ENCODE measurements around the gene C18orf63.

The C18orf63 gene

DNA sequence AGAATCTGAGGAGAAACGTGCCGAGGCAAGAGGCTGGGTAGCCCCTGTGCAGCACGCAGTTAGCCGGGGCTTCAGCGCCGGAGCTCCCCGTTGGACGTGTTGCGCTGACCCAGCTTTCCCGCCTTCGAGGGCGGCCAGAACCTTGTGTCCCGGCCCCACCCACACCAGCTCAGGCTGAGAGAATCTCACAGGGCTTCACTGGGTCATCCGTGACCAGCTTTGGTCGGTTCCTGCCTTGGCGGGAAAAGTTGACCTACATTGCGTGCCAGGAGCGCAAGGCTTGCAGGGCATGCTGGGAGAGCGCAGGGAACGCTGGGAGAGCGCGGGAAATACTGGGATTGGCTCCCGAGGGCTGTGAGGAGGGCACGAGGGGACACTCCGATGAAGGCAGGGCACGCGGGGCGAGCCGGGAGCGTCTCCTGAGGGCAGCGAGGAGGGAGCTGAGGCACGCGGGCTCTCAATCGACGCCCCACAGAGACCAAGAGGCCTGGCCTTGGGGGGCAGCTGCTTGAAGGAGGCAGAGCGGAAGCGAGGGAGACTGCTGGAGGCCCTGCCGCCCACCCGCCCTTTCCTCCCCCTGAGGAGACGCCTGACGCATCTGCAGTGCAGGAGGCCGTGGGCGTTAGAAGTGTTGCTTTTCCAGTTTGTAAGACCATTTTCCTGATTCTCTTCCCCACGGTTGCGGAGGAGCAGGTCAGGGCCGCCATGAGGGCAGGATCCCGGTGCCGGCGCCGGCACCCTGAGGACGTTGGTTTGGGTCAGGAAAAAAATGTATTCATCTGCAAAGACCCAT lies at the start of gene C18orf63:
TSS of gene C18orf63 (plus strand) at position 376 of the 793 bp plus-strand sequence. CDS start 2,027 bp downstream, outside the sequence.
- TF ChIP-seq, protein P1, sequence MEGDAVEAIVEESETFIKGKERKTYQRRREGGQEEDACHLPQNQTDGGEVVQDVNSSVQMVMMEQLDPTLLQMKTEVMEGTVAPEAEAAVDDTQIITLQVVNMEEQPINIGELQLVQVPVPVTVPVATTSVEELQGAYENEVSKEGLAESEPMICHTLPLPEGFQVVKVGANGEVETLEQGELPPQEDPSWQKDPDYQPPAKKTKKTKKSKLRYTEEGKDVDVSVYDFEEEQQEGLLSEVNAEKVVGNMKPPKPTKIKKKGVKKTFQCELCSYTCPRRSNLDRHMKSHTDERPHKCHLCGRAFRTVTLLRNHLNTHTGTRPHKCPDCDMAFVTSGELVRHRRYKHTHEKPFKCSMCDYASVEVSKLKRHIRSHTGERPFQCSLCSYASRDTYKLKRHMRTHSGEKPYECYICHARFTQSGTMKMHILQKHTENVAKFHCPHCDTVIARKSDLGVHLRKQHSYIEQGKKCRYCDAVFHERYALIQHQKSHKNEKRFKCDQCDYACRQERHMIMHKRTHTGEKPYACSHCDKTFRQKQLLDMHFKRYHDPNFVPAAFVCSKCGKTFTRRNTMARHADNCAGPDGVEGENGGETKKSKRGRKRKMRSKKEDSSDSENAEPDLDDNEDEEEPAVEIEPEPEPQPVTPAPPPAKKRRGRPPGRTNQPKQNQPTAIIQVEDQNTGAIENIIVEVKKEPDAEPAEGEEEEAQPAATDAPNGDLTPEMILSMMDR (IDR thresholded peaks at IDR 0.05): no peak

DNA sequence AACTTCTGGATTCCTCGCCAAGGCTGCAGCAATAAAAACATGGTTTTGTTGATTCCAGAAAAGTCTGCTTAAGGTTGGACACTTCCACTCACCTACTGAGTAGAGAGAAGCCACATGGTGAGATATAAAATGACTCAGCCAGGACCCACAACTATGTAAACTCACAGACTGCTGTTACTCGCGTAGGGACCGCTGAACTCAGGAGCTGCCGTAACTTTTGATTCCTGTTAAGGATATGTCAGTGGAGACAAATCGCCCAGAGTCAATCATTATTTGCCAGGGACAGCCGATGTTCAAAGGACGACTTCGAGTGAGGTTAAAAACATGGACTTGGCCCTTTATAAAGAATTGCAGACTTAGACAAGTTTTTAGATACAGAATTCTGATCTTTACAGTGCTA lies 49.5 kb upstream of the C18orf63 start:
- TF ChIP-seq, protein P1 (IDR thresholded peaks at IDR 0.05): no peak
- Histone ChIP-seq H3K27me3 (no peaks in the 10 kb centered on the region), H3K4me1 (ENCODE audit: control insufficient read depth in 1 of 2, insufficient read depth in 1 of 2, low read depth in 1 of 2, low read length in 1 of 2) (no peaks in the 10 kb centered on the region), H3K27ac (no peak overlapping the region), H3K36me3 (no peaks in the 10 kb centered on the region), H3K4me3 (ENCODE audit: low read depth in 1 of 2, low read length in 1 of 2) (no peak overlapping the region), H3K9me3 (no peaks in the 10 kb centered on the region)

More for the DNA sequence above, at the start of gene C18orf63:
- no peaks in the 10 kb centered on the region for H3K27me3 ChIP-seq
- no peak within 1 kb of the TSS for H3K27ac ChIP-seq
- no peak within 1 kb of the TSS for H3K4me3 ChIP-seq (ENCODE audit: low read depth in 1 of 2, low read length in 1 of 2)
- no peaks in the 10 kb centered on the region for H3K4me1 ChIP-seq (ENCODE audit: control insufficient read depth in 1 of 2, insufficient read depth in 1 of 2, low read depth in 1 of 2, low read length in 1 of 2)
- no peaks in the 10 kb centered on the region for H3K36me3 ChIP-seq
- H3K9me3 ChIP-seq: no peaks in the 10 kb centered on the region

DNA sequence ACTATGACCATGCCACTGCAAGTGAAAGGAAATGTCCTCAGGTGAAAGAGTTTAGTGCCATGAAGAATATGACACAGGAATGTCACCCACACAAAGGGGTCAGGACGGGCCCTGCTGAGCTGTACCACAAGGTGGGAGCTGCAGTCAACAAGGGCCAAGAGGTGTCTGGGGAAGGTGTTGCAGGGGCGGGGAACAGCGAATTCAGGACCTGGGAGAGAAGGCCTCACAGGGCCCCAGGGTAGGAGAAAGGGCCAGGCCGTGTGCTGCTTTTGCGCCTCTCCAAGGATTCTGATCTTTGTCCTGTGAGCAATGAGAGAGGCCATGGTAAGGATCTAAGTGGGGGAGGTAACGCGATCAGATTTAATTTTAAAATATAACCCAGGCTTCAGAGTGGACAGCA lies 47.5 kb upstream of the C18orf63 start:
- Histone ChIP-seq H3K27me3 (no peaks in the 10 kb centered on the region), H3K36me3 (no peaks in the 10 kb centered on the region), H3K9me3 (no peaks in the 10 kb centered on the region), H3K4me3 (ENCODE audit: low read depth in 1 of 2, low read length in 1 of 2) (no peak overlapping the region), H3K27ac (no peak overlapping the region), H3K4me1 (ENCODE audit: control insufficient read depth in 1 of 2, insufficient read depth in 1 of 2, low read depth in 1 of 2, low read length in 1 of 2) (no peaks in the 10 kb centered on the region)
- TF ChIP-seq, protein P1 (IDR thresholded peaks at IDR 0.05): no peak

DNA sequence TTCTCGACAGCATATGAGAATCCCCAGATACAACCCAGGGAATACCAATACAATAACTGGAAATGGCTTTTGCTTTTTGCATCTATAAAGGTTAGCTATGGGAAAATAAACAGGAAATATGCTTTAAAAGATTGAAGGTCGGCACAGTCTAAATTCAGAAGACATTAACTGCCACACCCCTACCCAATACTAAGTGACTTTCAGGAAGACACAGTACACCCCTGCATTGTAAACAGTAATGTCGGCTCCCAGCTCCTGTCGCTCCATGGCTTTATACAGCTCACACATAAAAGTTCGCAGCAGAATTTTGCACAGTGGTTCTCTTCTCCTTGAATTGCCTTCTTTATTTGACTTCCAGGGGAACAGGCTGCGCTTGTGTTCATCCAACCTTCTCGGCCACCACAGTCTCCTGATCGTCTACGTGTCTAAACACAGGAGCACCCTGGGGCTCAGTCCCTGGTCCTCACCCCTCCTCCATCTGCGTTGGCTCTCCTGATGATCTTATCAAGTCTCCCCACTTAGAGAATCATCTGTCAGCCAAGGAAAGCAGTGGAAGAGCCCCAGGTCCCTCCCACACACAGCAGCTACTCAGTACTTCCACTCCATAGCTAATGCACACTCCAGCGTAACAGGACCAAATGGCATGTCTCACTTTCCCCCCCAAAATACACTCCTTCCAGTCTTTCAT lies 46.6 kb upstream of the C18orf63 start:
- Histone ChIP-seq H3K27me3 (no peaks in the 10 kb centered on the region), H3K4me1 (ENCODE audit: control insufficient read depth in 1 of 2, insufficient read depth in 1 of 2, low read depth in 1 of 2, low read length in 1 of 2) (no peaks in the 10 kb centered on the region), H3K36me3 (no peaks in the 10 kb centered on the region), H3K9me3 (no peaks in the 10 kb centered on the region), H3K4me3 (ENCODE audit: low read depth in 1 of 2, low read length in 1 of 2) (no peak overlapping the region), H3K27ac (no peak overlapping the region)
- TF ChIP-seq, protein P1 (IDR thresholded peaks at IDR 0.05): no peak

DNA sequence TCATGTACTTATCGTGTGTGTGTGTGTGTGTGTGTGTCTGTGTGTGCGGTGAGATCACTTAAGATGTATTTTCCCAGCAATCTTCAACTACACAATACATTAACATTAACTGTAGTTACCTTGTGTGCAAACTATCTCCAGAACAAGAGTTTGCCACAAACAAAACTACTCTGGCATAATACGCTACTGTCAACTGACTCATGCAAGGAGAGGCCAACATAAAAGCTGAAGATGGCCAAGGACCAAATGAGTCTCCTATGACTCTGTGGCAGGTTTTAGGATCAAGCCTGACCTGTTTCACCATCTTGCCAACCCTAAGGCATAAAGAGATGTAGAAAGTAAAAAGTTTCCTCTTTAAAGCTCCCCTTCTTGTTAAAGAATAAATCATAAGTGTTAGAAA lies 44.0 kb upstream of the C18orf63 start:
- no peaks in the 10 kb centered on the region for H3K27me3 ChIP-seq
- H3K27ac ChIP-seq: no peak overlapping the region
- H3K9me3 ChIP-seq: no peaks in the 10 kb centered on the region
- H3K4me1 ChIP-seq (ENCODE audit: control insufficient read depth in 1 of 2, insufficient read depth in 1 of 2, low read depth in 1 of 2, low read length in 1 of 2): no peaks in the 10 kb centered on the region
- H3K36me3 ChIP-seq: no peaks in the 10 kb centered on the region
- H3K4me3 ChIP-seq (ENCODE audit: low read depth in 1 of 2, low read length in 1 of 2): no peak overlapping the region
- TF ChIP-seq, protein P1 (IDR thresholded peaks at IDR 0.05): no peak

Data from neutrophil (primary cell).